Breast epithelium (tissue), 3 donors: ENCODE results near the gene STAM.

Experiments used
- CTCF ChIP-seq, 3 donors: fragments of 450-650 bp; IDR thresholded peaks; one replicate each; pipeline ENCODE4 v1.5.1; 2016 to 2017; ENCODE audit warnings: antibody characterized with exemption in 3 of 3, mild to moderate bottlenecking in 3 of 3, moderate library complexity in 3 of 3
- POLR2A ChIP-seq: fragments of 450-650 bp; IDR thresholded peaks from one replicate; pipeline ENCODE4 v1.6.1; 2016; ENCODE audit warnings: antibody characterized with exemption, mild to moderate bottlenecking, moderate library complexity

DNA sequence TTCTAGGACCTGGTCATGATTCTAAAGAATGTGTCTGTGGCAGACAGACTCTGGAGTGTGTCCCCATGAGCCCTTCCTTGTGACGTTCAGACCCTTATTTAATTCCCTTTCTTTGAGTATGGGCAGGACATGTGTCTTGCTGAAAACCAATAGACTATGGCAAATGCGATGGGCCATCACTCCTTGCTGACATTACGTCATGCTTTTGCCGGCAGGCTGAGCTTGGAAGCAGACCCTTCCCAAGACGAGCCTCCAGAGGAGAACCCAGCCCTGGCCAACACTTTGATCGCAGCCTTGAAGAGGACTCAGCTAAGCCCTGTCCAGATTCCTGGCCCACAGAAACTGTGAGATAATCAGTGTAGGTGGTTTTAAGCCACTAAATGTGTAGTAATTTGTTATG lies 89.7 kb downstream of the STAM start:
- no peak for TF ChIP-seq POLR2A
- TF ChIP-seq CTCF (IDR thresholded peaks at IDR 0.05), result no peak
